OCI-LY1 (cell line): ENCODE data around the gene DES.

ENCODE experiments used
- H2AFZ ChIP-seq: fragments of 200-600 bp; sonication (generic), shearing (Covaris generic); 2 replicates; pipeline ENCODE4 v1.6.0; 2014; ENCODE audit warnings: antibody characterized with exemption, mild to moderate bottlenecking, low read length
- H3F3A ChIP-seq: fragments of 200-600 bp; sonication (generic), shearing (Covaris generic); 2 replicates; pipeline ENCODE4 v1.6.0; 2014; ENCODE audit warnings: mild to moderate bottlenecking, antibody characterized with exemption, low read length, moderate library complexity; ENCODE audit not compliant: insufficient read depth
- H3K27ac ChIP-seq: fragments of 200-600 bp; sonication (generic); 2 replicates; pipeline ENCODE4 v1.5.1; 2014; ENCODE audit warnings: low read length, mixed run types, mild to moderate bottlenecking, low read depth; ENCODE audit not compliant: poor library complexity, severe bottlenecking
- H3K27me3 ChIP-seq: fragments of 200-600 bp; sonication (generic); 2 replicates; pipeline ENCODE4 v1.6.0; 2014; ENCODE audit warnings: antibody characterized with exemption, mild to moderate bottlenecking, low read length, moderate library complexity; ENCODE audit not compliant: insufficient read depth
- H3K36me3 ChIP-seq: fragments of 200-600 bp; sonication (generic); 2 replicates; pipeline ENCODE4 v1.6.1; 2014; ENCODE audit warnings: mild to moderate bottlenecking, antibody characterized with exemption, low read length, moderate library complexity, mixed read lengths; ENCODE audit not compliant: insufficient read depth
- H3K4me1 ChIP-seq: fragments of 200-600 bp; sonication (generic); 2 replicates; pipeline ENCODE4 v1.5.1; 2014; ENCODE audit warnings: mild to moderate bottlenecking, low read length, moderate library complexity; ENCODE audit not compliant: insufficient read depth, severe bottlenecking
- H3K4me2 ChIP-seq: fragments of 200-600 bp; sonication (generic), shearing (Covaris generic); 2 replicates; pipeline ENCODE4 v1.6.1; 2014; ENCODE audit warnings: low read length
- H3K4me3 ChIP-seq: fragments of 200-600 bp; sonication (generic); 2 replicates; pipeline ENCODE4 v1.5.1; 2014; ENCODE audit warnings: low read length, low read depth, mild to moderate bottlenecking, mixed read lengths; ENCODE audit not compliant: poor library complexity, severe bottlenecking
- H3K79me2 ChIP-seq: fragments of 200-600 bp; shearing (Covaris generic); 2 replicates; pipeline ENCODE4 v1.6.1; 2016; ENCODE audit warnings: mixed run types, low read length, mixed read lengths; ENCODE audit not compliant: insufficient read depth
- H3K9ac ChIP-seq: fragments of 200-600 bp; sonication (generic), shearing (Covaris generic); 2 replicates; pipeline ENCODE4 v1.6.1; 2014; ENCODE audit warnings: mild to moderate bottlenecking, low read length, mixed read lengths
- H3K9me2 ChIP-seq: fragments of 200-600 bp; sonication (generic), shearing (Covaris generic); 2 replicates; pipeline ENCODE4 v1.6.1; 2014; ENCODE audit warnings: low read depth, mild to moderate bottlenecking, low read length, mixed read lengths
- H3K9me3 ChIP-seq: fragments of 200-600 bp; shearing (Covaris generic); 2 replicates; pipeline ENCODE4 v1.6.1; 2014; ENCODE audit warnings: low read length, mixed read lengths
- H4K20me1 ChIP-seq: fragments of 200-600 bp; sonication (generic), shearing (Covaris generic); 2 replicates; pipeline ENCODE4 v1.6.0; 2016; ENCODE audit warnings: mild to moderate bottlenecking, low read length; ENCODE audit not compliant: insufficient read depth
- EZH2 ChIP-seq: fragments of 200-600 bp; sonication (generic), shearing (Covaris generic); IDR thresholded peaks from 2 replicates; pipeline ENCODE4 v1.8.0; 2017; ENCODE audit warnings: borderline replicate concordance, mixed run types, mild to moderate bottlenecking, antibody characterized with exemption, low read length, moderate library complexity, mixed read lengths
- TF ChIP-seq, protein P1 (sequence below): fragments of 200-600 bp; sonication (generic), shearing (Covaris generic); IDR thresholded peaks from 2 replicates; pipeline ENCODE4 v1.5.1; 2017; ENCODE audit warnings: mild to moderate bottlenecking, antibody characterized with exemption, low read length, moderate library complexity, mixed read lengths

The DES gene

DNA sequence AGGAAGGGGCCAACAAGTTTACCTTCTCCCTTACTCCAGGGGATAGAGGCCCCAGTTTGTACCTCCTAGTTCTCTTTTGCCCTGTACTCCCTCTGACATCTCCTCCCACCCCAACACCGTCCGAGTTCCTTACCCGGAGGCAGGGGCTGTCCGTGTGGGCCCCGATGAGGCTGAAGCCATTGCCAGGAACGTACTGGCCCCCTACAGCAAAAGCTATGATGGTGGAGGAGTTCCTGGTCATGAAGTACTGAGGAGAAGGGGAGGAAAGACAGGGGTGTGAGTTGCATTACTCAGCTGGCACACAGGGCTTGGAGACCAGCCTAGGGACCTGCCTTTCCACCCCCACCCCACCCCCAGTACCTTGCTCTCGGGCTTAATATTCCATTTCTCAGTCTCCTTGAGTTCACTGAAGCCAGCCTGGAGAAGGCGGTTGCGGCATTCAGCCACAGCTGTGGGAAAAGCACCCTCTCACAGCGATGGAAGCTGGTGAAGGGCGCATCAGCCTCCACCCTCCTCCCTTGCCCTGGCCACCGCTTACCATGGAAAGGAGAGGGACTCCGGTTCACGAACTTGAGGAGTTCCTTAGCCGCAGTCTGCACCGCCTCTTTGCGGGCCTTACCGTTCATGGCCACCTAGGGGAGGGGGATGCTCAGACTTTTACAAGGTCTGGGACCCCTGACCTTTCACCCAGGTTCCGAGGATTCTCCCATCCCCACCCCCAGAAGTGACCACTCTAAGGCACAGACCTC lies 31.5 kb upstream of the DES start:
- TF ChIP-seq EZH2 = no peak
- TF ChIP-seq, protein P1, sequence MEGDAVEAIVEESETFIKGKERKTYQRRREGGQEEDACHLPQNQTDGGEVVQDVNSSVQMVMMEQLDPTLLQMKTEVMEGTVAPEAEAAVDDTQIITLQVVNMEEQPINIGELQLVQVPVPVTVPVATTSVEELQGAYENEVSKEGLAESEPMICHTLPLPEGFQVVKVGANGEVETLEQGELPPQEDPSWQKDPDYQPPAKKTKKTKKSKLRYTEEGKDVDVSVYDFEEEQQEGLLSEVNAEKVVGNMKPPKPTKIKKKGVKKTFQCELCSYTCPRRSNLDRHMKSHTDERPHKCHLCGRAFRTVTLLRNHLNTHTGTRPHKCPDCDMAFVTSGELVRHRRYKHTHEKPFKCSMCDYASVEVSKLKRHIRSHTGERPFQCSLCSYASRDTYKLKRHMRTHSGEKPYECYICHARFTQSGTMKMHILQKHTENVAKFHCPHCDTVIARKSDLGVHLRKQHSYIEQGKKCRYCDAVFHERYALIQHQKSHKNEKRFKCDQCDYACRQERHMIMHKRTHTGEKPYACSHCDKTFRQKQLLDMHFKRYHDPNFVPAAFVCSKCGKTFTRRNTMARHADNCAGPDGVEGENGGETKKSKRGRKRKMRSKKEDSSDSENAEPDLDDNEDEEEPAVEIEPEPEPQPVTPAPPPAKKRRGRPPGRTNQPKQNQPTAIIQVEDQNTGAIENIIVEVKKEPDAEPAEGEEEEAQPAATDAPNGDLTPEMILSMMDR = no peak
- peaks cover 16% of the 10 kb centered on the region for H3K36me3 ChIP-seq
- H4K20me1 ChIP-seq = no peaks in the 10 kb centered on the region
- no peaks in the 10 kb centered on the region for H3K9me3 ChIP-seq
- no peaks in the 10 kb centered on the region for H3K79me2 ChIP-seq
- no peaks in the 10 kb centered on the region for H3K27me3 ChIP-seq
- no peak overlapping the region for H3K27ac ChIP-seq
- no peaks in the 10 kb centered on the region for H3K9me2 ChIP-seq
- H2AFZ ChIP-seq = no peak overlapping the region
- peak overlapping the region; percentile 75 for H3K9ac ChIP-seq
- peak overlapping the region; percentile 74 for H3K4me3 ChIP-seq
- peaks cover 14% of the 10 kb centered on the region for H3K4me1 ChIP-seq
- peak overlapping the region; percentile 82 for H3K4me2 ChIP-seq
- H3F3A ChIP-seq = no peaks in the 10 kb centered on the region

DNA sequence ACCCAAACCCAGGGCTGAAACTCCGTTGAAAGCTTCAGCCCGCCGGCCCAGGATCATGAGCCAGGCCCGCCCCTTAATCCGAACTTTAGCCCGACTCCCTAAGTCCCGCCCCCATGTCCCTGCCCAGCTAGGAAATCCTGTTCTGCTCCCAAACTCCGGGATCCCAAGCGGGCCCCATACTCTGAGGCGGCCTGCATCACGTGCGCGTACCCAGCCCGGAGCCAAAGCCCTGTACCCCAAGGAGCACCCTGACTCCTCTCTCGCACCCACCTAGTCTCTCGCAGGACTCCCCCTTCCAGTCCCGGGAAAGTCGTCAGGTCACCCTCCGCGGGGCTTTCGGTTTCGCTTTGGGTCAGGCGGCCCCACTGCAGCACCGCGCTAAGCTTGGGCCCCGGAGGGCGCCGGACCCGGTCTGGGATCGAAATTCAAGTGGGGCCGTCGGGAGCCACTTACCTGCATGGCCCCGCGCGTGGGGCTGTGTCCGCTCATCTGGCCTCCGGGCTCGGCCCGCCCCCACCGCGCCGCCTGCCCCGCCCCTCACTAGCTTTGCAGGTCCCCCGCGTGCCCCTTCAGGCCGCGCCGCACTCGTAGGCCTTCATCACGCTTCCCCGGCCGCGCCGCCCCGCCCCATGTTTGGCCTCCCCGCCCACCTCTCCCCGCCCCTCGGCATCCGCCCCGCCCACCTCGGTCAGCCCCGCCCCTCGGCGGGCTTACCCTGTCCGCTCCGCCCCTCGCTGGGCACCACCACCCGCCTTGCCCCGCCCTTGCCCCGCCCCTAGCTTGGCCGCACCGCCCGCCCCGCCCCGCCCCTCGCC lies 30.7 kb upstream of the DES start, which contains the start of gene DNPEP:
Gene DNPEP (minus strand): TSS at position 607 of the 815 bp plus-strand sequence. CDS start 118 bp downstream, at position 489.
- Histone ChIP-seq H3F3A (no peaks in the 10 kb centered on the region), H3K27me3 (no peaks in the 10 kb centered on the region), H3K27ac (peak within 1 kb of the TSS; percentile 15), H3K4me3 (peak within 1 kb of the TSS; percentile 74), H3K4me2 (peak within 1 kb of the TSS; percentile 82), H2AFZ (peak within 1 kb of the TSS; percentile 15), H3K4me1 (peaks cover 14% of the 10 kb centered on the region), H3K9me2 (no peaks in the 10 kb centered on the region), H4K20me1 (no peaks in the 10 kb centered on the region), H3K9me3 (no peaks in the 10 kb centered on the region), H3K79me2 (no peaks in the 10 kb centered on the region), H3K36me3 (peaks cover 16% of the 10 kb centered on the region), H3K9ac (peak within 1 kb of the TSS; percentile 75)
- no peak for TF ChIP-seq EZH2
- TF ChIP-seq, protein P1 = no peak

DNA sequence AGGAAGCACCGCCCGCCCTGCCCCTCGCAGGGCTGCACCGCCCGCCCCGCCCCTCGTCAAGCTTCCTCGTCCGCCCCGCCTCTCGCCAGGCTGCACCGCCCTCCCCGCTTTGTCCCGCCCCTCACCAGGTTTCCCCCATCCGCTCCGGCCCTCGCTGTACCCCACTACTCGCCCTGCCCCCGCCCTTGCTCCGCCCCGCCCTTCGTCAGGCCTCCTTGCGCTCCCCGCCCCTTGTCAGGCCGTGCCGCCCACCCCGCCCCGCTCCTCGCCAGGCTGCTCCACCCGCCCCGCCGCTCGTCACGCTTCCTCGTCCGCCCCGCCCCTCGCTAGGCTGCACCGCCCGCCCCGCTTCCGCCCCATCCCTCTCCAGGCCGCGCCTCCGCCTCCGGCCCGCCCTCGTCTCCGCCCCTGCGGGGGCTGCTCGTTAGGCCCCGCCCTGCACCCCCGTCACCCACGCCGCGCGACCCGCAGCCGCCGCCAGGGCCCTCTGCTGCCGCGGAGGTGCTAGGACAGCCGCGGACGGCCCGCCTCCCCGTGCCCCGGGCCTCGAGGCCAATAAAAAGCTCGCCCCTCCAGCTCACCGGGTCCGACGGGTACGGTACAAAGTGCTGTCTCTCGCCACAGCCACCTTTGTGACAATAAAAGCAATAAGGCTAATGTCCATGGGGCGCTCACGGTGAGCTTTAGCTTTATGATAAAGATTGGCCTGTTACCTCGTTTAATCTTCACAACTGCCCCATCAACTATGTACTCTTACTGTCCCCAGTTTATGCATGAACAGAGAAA lies 29.9 kb upstream of the DES start:
- H3F3A ChIP-seq = no peaks in the 10 kb centered on the region
- no peaks in the 10 kb centered on the region for H3K79me2 ChIP-seq
- no peaks in the 10 kb centered on the region for H3K9me2 ChIP-seq
- peak overlapping the region; percentile 52 for H3K4me3 ChIP-seq
- peak overlapping the region; percentile 61 for H3K4me2 ChIP-seq
- H3K36me3 ChIP-seq = peaks cover 16% of the 10 kb centered on the region
- H3K27me3 ChIP-seq = no peaks in the 10 kb centered on the region
- H3K27ac ChIP-seq = no peak overlapping the region
- no peaks in the 10 kb centered on the region for H4K20me1 ChIP-seq
- H3K9me3 ChIP-seq = no peaks in the 10 kb centered on the region
- TF ChIP-seq EZH2 = no peak
- TF ChIP-seq, protein P1 = peak; percentile 66
- H3K4me1 ChIP-seq = peaks cover 14% of the 10 kb centered on the region
- peak overlapping the region; percentile 15 for H2AFZ ChIP-seq
- H3K9ac ChIP-seq = peak overlapping the region; percentile 47
